ENCODE results near the gene LRP1.

Gene LRP1

DNA sequence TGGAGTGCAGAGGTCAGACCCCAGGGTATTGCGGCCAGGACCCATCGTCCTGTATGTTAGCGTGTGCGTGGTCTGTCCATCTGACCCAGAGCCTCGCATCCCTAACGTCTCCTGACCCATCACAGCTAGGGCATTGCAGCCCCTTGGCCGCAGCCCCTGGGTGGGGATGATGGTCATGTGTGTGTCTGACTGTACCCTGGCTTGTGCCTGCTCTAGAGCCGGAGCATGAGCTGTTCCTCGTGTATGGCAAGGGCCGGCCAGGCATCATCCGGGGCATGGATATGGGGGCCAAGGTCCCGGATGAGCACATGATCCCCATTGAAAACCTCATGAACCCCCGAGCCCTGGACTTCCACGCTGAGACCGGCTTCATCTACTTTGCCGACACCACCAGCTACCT is 29.9 kb downstream of the LRP1 start:
- POLR2A ChIA-PET = no interaction called here
- no peak for DNase-seq (ENCODE audit: extremely low spot score)
- no peak for TF ChIP-seq ELF4 (IDR thresholded peaks at IDR 0.05)
- no peak for TF ChIP-seq FOXA1 (IDR thresholded peaks at IDR 0.05)
- no peak for TF ChIP-seq BHLHE40 (IDR thresholded peaks at IDR 0.05; ENCODE audit: borderline replicate concordance)
- TF ChIP-seq FOXM1 (IDR thresholded peaks at IDR 0.05; ENCODE audit: borderline replicate concordance) = no peak
- TF ChIP-seq NFRKB (IDR thresholded peaks at IDR 0.05) = no peak
- no peak for TF ChIP-seq ARNT (IDR thresholded peaks at IDR 0.05)
- no peak for TF ChIP-seq HDGF (IDR thresholded peaks at IDR 0.05; ENCODE audit: borderline replicate concordance)
- TF ChIP-seq LEF1 (IDR thresholded peaks at IDR 0.05; ENCODE audit: borderline replicate concordance) = no peak
- no peak for TF ChIP-seq L3MBTL2 (conservative IDR thresholded peaks at IDR 0.05)
- no peak for TF ChIP-seq TARDBP (IDR thresholded peaks at IDR 0.05)
- TF ChIP-seq ZNF384 (IDR thresholded peaks at IDR 0.05) = no peak
- TF ChIP-seq CTBP1 (IDR thresholded peaks at IDR 0.05; ENCODE audit: borderline replicate concordance) = no peak
- TF ChIP-seq SUZ12 (IDR thresholded peaks at IDR 0.05) = no peak
- no peak for TF ChIP-seq SP1 (IDR thresholded peaks at IDR 0.05)
- no peak for TF ChIP-seq FOXK2 (IDR thresholded peaks at IDR 0.05)
- TF ChIP-seq, protein P1, sequence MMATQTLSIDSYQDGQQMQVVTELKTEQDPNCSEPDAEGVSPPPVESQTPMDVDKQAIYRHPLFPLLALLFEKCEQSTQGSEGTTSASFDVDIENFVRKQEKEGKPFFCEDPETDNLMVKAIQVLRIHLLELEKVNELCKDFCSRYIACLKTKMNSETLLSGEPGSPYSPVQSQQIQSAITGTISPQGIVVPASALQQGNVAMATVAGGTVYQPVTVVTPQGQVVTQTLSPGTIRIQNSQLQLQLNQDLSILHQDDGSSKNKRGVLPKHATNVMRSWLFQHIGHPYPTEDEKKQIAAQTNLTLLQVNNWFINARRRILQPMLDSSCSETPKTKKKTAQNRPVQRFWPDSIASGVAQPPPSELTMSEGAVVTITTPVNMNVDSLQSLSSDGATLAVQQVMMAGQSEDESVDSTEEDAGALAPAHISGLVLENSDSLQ (IDR thresholded peaks at IDR 0.05) = no peak
- CTCF ChIA-PET = interaction anchor here (1.2 kb wide), 1 partner anchor 15 kb away, joined by 3 read pairs; no protein-coding TSS in a partner anchor

DNA sequence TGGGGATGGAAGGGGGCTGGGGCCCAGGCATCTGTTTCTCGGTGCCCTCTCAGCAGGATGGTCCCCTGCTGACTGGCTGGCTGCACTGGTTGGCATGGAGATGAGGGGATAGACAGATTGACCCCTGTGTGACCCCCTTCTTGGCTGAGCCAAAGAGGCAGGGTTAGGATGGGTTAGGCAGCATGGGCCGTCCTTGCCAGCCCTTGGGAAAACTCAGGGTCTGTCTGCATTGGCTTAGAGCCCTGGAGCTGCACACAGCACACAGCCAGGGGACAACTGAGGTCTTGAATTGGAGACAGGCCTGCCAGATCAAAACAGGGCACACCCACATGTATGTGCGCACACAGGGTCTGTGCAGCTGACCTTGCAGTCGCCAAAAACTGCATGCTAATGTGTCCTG is 30.4 kb downstream of the LRP1 start:
- CTCF ChIA-PET = no interaction called here
- POLR2A ChIA-PET = no interaction called here
- DNase-seq (ENCODE audit: extremely low spot score) = no peak
- TF ChIP-seq SUZ12 (IDR thresholded peaks at IDR 0.05) (no peak), CTBP1 (IDR thresholded peaks at IDR 0.05; ENCODE audit: borderline replicate concordance) (no peak), FOXM1 (IDR thresholded peaks at IDR 0.05; ENCODE audit: borderline replicate concordance) (no peak), BHLHE40 (IDR thresholded peaks at IDR 0.05; ENCODE audit: borderline replicate concordance) (no peak), NFRKB (IDR thresholded peaks at IDR 0.05) (no peak), FOXA1 (IDR thresholded peaks at IDR 0.05) (no peak), SP1 (IDR thresholded peaks at IDR 0.05) (no peak), ZNF384 (IDR thresholded peaks at IDR 0.05) (no peak), ARNT (IDR thresholded peaks at IDR 0.05) (no peak), ELF4 (IDR thresholded peaks at IDR 0.05) (no peak), L3MBTL2 (conservative IDR thresholded peaks at IDR 0.05) (no peak), HDGF (IDR thresholded peaks at IDR 0.05; ENCODE audit: borderline replicate concordance) (no peak), LEF1 (IDR thresholded peaks at IDR 0.05; ENCODE audit: borderline replicate concordance) (no peak), FOXK2 (IDR thresholded peaks at IDR 0.05) (no peak), TARDBP (IDR thresholded peaks at IDR 0.05) (no peak)
- TF ChIP-seq, protein P1 (IDR thresholded peaks at IDR 0.05) = no peak

- TF ChIP-seq TARDBP (IDR thresholded peaks at IDR 0.05) (no peak), CTBP1 (IDR thresholded peaks at IDR 0.05; ENCODE audit: borderline replicate concordance) (no peak), FOXM1 (IDR thresholded peaks at IDR 0.05; ENCODE audit: borderline replicate concordance) (no peak), ZNF384 (IDR thresholded peaks at IDR 0.05) (no peak), FOXK2 (IDR thresholded peaks at IDR 0.05) (no peak), LEF1 (IDR thresholded peaks at IDR 0.05; ENCODE audit: borderline replicate concordance) (no peak), SP1 (IDR thresholded peaks at IDR 0.05) (no peak), ARNT (IDR thresholded peaks at IDR 0.05) (no peak), ELF4 (IDR thresholded peaks at IDR 0.05) (no peak), BHLHE40 (IDR thresholded peaks at IDR 0.05; ENCODE audit: borderline replicate concordance) (no peak), FOXA1 (IDR thresholded peaks at IDR 0.05) (no peak), L3MBTL2 (conservative IDR thresholded peaks at IDR 0.05) (no peak), SUZ12 (IDR thresholded peaks at IDR 0.05) (no peak), HDGF (IDR thresholded peaks at IDR 0.05; ENCODE audit: borderline replicate concordance) (no peak), NFRKB (IDR thresholded peaks at IDR 0.05) (no peak)
- TF ChIP-seq, protein P1 (IDR thresholded peaks at IDR 0.05) = no peak
- CTCF ChIA-PET = no interaction called here
- POLR2A ChIA-PET = no interaction called here
- no peak for DNase-seq (ENCODE audit: extremely low spot score)
Measured at GRCh38 chr12:57159311-57159710, 31.0 kb downstream of the LRP1 start.

- no peak for DNase-seq (ENCODE audit: extremely low spot score)
- TF ChIP-seq TARDBP (IDR thresholded peaks at IDR 0.05) (no peak), HDGF (IDR thresholded peaks at IDR 0.05; ENCODE audit: borderline replicate concordance) (no peak), FOXM1 (IDR thresholded peaks at IDR 0.05; ENCODE audit: borderline replicate concordance) (no peak), BHLHE40 (IDR thresholded peaks at IDR 0.05; ENCODE audit: borderline replicate concordance) (no peak), NFRKB (IDR thresholded peaks at IDR 0.05) (no peak), ZNF384 (IDR thresholded peaks at IDR 0.05) (no peak), FOXK2 (IDR thresholded peaks at IDR 0.05) (no peak), ARNT (IDR thresholded peaks at IDR 0.05) (no peak), SP1 (IDR thresholded peaks at IDR 0.05) (no peak), FOXA1 (IDR thresholded peaks at IDR 0.05) (no peak), L3MBTL2 (conservative IDR thresholded peaks at IDR 0.05) (no peak), ELF4 (IDR thresholded peaks at IDR 0.05) (no peak), LEF1 (IDR thresholded peaks at IDR 0.05; ENCODE audit: borderline replicate concordance) (no peak), SUZ12 (IDR thresholded peaks at IDR 0.05) (no peak), CTBP1 (IDR thresholded peaks at IDR 0.05; ENCODE audit: borderline replicate concordance) (no peak)
- TF ChIP-seq, protein P1 (IDR thresholded peaks at IDR 0.05) = no peak
- POLR2A ChIA-PET = no interaction called here
- CTCF ChIA-PET = no interaction called here
Measured at GRCh38 chr12:57160040-57160439, 31.8 kb downstream of the LRP1 start.

GRCh38 chr12:57160741-57161140 is 32.5 kb downstream of the LRP1 start:
- ChIA-PET POLR2A (no interaction called here), CTCF (no interaction called here)
- no peak for DNase-seq (ENCODE audit: extremely low spot score)
- no peak for TF ChIP-seq SUZ12 (IDR thresholded peaks at IDR 0.05)
- TF ChIP-seq CTBP1 (IDR thresholded peaks at IDR 0.05; ENCODE audit: borderline replicate concordance) = no peak

Measured in HEK293T (cell line).